Fibroblast of gingiva (primary cell): ENCODE results near the gene SPON2.

Source experiments
- DNase-seq: peaks from one replicate; pipeline ENCODE4 v3.0.0-alpha.2; 2011; ENCODE audit warnings: low read depth

SPON2 gene

DNA sequence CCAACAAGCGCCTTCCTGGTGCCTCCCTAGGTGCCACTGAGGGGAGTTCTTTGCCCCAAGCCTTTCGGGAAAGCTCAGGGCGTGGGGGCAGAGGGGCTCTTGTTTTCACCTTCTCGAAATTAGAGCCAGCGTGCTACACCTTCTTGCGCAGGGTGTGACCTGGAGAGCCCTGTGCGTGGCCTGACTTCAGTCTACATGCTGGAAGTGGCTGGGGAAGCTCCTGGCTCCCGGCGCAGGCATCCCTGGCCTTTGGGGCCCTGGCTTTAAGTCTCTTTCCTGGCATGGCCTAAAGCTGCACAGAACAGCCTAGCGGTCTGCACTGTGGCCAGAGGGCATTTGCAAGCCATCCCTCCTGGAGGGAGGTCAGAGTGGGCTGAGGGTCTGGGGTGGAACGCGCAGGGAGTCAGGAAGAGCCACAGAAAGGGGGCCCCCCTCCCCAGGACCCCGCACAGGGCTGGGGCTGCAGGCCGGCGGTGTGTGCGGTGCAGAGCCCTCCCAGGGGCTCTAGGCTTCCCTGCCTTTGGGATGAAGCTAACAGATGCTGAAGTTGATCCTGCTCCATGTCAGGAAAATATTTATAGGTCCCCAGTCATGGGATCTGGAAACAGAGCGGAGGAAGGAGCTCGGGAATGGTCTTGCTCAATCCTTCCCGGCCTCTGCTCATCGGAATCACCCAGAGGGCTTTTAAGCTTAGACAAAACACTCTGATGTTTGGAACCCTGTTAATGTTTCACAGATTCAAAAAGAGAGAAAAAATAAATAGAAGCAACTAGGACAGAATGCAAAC, 781 bp upstream of the SPON2 start:
- DNase-seq: peak; percentile 89

DNA sequence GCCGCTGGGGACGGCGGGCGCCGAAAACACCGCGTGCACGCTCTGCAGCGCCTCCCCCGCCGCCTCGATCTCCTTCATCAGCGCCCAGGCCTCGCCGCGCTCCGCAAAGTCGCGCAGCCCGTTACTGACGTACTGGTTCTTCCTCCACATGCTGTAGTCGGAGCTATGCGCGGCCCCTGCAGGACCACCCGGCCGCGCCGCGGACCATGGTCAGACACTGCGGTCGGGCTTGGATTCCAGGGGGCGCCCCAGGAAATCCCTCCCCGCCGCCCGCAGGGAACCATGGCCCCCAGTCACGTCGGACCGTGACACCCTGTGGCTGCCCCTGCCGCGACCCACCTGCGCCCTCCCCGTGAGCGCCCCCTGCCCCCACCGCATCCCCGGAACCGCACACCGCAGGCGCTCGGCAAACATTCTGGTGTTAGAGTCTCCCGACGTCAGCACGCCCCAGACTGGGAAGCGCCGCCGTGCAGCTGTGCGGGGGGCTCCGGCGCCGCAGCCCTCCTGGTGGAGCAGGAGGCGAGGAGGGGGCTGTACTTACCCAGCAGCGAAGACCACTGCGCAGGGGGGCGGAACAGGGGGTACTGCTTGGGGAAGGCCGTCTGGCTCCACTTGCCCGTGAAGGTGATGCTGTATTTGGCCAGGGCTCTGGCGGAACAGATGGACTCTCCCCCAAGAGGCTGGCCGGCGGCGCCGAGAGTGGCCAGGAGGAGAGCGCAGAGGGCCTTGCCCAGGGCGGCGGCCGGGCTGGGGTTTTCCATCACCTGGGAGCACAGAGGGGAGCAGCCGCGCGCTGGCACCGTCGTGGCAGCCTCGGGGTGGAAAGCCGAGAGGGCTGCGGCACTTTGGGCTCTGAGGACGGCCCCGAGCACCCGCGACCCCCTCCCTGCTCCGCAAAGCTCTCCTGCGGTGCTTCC, 814 bp downstream of the SPON2 start:
- no peak for DNase-seq

DNA sequence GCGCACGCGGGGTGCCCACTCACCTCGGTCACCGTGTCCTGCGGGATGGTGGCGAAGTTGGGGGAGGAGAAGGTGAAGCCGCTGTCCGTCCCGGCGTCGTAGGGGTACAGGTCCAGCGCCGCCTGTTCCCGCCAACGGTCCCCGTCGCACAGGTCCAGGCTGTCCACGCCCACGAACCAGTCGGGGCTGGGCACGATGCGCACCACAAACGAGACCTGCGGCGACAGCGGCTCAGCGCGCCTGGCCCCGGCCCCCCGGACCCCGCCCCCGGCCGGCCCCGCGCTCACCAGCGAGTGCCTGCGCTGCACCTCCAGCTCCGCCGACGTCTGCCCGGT, 1.4 kb downstream of the SPON2 start:
- DNase-seq: no peak

DNA sequence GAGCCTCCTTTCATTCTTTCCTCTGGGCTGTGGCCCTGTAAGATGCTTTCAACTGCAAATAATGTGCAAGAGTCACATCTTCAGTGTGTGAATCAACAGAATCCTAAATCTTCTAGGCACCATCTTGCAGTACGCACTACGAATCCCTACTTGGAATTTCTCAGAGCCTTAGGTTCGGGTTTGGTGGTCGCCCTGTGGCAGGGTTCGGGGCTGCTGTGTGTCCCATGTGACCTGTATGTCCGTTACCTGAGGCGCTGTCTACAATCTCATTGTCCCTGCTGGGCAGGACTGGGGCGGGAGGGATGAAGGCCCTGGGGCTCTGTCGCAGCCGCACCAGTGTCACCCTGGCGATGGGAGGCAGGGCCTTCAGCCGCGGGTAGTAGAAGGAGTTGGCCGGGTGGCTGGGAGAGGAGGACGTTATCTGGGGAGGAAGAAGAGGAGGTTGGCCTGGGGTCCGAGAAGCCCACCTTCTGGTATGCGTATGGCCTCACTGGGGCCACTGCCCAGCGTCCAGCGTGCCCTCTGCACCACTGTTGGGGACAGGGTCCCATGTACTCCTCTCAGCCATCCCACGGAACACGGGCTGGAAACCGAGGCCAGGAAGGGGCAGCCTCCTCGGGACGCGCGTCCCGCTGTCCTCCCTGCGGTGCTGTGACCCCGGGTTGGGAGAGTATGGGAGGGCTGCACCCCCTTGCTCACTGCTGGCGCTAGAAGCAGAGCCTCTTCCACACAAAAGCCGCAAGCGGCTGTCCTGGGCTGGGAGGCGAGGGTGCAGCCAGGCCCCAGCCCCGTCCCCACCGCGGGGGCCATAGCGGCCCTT, 2.0 kb downstream of the SPON2 start:
- DNase-seq: no peak

DNA sequence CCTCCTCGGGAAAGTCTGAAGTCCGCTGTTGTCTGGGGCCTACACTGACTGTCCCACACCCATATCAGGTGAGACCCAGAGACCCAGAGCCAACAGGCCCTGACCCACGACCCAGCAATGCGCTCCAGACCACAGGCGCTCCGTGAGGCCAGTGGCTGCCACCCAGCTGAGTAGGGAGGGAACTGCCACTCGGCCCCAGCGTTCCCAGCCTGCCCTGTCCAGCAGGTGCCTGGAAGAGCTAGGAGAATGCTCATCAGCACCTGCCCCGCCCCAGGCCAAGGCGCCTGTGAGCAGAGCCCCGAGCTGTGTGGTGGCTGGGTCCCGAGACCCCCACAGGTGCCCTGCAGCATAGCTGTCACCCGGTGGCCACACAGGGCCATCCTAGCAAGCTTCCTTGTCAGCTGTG, 2.7 kb downstream of the SPON2 start:
- no peak for DNase-seq

DNA sequence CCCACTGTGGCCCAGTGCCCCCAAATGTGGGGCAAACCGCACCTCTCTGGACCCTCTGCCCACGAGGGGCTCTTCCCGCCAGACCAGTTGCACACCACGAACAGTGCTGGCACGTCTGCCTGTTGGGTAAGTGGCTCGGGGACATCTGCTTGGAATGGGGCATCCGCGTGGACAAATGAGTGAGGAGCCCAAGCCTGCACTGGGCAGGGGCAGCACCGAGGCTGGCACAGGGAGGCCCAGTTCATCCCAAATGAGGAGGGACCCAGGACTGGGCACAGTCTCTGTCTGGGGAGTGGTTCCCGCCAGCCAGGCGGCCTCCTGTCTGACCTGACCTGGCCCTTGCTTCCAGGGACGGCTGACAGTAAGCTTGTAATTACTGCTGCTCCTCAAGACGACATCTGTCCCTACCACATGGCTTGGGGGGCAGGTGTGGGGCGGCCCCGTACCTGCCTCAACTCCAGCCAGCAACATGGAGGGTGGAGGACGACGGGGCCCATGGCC, 3.2 kb downstream of the SPON2 start:
- DNase-seq: no peak

DNA sequence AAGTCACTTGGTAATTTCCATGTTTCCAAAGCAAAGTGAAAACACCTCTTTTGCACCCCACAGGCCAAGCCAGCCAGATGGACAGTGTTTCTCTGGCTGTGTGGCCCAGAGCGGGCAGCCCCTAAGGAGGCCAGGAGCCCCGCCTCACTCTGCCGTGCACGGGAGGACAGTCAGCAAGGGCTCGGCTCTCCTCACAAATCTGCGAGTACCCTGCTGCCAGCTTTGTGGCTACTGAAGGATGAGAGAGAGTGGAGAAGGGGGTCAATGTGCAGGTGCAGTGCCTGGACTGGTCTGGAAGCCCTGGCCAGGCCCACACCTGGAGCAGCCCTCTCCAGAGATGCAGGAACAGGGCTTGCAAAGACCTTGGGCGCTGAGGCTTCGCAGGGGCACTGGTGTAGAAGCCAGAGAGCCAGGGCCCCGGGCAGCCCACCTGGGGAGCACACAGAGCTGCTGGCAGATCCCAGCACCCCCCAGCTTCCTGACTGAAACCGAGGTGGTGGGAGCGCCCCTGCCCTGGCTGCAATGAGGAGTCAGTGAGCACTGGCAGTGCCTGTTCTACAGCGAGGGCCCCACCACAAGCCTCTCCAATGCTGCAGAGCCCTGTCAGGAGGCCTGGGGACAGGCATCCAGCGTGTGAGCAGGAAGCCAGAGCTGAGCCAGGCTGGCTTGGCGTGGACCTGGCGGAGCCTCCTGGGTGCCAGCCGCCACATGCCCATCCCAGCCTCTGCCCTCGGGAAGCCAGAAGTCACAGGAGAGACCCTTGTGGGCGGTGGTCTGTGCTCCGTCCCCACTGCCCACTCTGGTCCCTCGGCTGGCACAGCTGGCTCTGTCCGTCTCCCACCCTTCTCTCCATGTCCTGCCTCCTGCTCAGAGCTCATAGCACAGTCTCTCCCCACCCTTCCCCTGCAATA, 3.9 kb downstream of the SPON2 start:
- no peak for DNase-seq

DNA sequence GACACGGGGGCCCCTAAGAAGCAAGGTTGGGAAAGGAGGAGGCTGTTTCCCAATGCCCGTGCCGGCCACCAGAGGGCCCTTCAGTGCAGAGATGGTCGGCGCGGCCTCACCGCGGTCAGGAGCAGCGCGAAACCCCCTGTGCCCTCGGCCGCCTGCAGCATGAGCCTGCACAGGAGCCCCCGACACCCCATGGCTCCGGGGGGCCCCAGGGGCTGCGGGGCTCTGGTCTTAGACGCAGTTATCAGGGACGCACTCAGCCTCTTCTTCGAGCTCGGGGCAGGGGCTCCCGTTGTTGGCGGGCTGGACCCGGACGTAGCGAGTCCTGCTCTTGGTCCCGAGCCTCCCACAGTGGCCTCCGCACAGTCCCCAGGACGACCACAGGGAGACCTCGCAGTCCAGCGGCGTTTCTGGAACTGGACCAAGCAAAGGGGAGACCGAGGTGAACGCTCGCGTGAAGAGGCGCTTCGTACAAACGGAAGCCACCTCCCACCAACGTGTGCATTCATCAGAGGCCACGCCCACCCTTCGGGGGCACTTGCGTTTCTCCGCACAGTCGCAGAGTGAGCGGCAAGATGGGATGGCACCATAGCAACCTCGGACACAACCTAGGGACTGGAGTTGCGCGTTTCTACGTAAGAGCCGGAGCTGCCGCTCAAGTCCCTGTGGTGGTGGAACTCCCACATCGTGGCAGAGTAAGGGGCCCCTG, 5.0 kb downstream of the SPON2 start:
- DNase-seq: peak; percentile 78

DNA sequence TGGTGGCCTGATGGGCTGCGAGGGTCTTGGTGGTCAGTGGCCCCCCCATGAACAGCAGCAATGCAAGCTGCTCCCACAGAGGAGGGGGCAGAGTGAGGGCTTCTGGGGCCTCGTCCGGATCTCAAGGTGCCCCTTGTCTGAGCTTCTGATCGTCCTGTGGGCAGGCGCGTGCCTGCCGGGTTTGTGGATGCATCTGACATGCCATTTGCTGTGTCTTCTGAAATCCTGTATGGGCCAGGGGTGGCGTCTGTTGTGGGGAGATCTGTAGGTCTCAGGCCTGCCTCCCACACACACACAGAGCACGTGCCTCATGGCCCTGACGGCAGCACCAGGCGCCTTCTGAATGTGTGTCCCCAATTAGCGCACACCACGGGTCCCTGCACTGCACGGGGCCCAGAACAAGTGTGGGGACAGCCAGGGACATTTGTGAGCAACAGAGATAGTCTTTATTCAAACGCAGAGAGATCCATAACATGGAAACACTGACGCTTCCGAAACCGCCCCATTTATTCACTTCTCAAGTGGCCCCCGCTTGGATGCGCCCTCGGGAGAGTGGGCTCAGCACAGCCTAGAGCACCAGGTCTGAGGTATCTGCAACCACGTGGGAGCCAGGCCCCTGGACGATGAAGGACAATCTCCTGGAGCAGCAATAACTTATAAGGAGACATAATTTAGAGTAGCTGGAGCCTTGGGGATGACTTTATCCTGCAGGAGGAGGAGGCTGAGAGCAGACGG, 5.7 kb downstream of the SPON2 start:
- DNase-seq: no peak

DNA sequence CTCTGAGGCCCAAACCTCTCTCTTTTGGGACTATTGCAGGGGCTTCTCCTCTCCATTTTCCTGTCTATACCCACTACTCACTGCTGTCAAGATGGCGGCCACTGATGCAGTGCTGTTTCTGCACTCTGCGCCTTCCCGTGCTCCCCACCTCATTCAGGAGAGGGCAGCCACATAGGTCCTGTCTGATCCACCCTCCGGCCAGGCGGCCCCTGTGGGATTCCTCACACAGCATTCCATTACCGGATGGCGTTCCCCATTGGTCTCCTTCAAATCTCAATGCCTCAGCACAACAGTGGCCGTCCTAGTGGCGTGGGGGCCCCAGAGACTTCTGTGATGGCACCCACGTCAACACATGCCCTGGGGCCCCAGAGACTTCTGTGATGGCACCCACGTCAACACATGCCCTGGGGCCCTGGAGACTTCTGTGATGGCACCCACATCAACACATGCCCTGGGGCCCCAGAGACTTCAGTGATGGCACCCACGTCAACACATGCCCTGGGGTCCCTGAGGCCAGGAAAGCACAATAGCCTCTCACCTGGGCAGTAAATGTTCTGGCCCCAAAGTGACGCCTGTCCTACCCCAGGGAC, 7.3 kb downstream of the SPON2 start:
- DNase-seq: no peak

DNA sequence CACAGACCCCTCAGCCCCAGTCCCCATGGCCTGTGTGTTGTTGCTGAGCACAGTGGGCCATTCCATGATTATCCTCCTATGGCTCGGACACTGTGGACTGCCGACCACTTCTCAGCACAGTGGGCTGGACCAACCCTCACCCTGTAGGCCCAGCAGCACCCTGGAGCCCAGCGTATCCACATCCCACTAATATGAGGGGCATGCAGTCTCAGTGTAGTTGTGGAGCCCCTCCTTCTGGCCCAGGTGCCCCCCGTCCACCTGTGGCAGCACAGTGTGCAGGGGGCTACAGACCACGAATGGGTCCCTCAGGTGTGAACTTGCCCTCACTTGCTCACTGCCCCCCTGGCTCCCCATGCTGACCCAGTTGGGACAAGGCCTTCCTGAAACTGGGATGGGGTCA, 7.9 kb downstream of the SPON2 start:
- no peak for DNase-seq

DNA sequence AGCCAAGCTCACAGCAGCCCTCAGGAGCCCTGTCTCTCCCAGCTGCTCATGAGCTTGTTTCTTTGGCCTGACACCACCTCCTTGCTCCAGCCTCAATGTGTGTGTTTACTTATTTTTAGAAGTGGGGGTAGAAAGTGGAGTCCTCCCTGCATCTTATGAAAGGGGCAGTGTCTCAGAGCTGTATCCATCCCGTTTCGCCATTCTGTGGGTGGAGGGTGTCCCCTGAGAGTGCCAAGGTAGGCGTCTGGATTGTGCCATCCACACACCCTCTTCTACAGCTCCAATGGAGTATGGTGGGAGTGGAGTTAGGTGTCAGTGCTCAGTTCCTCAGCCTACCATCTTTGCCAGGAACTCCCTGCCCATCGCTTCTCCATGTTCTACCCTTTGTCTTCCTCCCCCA, 8.3 kb downstream of the SPON2 start:
- DNase-seq: no peak

DNA sequence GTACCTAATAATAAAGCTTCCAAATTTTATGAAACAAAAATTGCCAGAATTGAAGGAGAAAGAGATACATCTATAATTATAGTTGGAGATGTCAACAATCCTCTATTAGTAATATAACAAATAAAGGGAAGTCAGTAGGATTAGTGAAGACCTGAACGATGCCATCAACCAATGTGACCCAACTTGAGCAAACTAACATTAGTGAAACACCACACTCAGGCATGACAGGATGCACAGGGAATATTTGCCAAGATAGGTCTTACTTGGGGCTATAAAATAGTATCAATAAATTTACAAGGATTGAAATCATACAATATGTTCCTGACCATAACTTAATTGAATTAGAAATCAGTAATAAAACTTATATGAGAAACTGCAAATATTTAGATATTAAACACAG, 12.0 kb downstream of the SPON2 start:
- DNase-seq: no peak

DNA sequence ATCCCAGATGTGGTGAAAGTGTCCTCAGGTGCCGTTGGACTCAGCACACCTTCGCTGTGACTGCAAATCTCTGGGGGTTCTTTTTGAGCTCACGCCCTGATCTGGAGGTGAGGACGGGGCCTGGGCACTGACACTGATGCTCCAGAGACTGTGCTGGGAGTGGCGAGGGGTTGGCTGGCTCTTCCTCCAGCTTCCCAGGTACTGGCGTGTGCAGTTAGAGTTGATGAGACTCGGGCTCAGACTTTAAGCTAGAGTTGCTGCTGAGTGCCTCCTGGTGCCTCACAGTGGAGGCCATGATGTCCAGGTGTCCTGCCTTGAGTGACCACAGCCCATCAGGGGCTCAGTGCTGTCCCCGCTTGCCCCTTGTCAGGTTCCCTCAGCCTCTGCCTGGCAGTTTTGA, 16.3 kb downstream of the SPON2 start:
- no peak for DNase-seq

DNA sequence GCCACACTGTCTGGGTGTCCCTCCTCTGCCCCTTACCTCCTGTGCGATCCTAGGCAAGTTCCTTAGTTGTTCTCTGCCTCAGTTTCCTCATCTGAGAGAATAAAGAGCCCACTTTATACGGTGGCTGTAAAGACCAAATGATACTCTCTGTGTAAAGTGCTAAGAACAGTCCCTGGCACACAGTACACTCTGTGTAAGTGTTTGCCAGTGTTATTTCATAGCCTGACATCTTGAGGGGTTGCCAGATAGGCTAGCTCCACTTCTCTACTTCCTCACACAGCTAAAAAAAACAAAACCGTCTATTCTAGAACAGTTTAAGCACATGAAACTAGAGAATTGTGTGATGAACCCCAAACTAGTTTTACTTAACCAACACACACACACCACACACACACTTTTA, 17.1 kb downstream of the SPON2 start:
- DNase-seq: no peak

DNA sequence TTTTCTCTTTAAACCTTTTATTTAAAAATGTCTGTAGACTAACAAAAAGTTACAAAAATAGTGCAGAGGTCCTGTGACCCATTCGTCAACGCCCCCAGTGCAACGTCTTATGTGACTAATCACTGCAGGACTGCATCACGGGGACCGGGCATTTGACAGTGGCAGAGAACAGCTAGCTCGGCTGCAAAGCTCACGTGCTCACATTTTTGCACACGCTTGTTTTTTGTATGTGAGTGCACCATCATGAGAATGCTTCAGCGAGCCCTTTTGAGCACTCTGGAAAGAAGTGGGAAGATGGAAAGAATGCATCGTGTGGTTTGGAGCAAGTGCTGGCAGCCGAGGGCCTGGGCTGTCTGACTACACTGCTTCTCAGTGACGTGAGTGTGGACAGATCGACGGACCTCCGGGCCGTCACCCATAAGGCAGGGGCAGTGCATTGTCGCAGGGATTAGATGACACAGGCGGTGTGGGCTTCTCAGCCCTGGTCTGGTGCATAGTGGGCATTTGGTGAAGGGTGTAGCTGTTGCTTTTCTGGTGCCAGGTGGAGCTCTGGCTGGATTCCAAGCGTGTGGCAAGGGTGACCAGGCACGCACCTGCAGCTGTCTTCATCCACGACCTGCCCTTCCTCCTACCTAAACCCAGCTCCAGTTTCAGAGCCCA, 17.7 kb downstream of the SPON2 start:
- DNase-seq: peak; percentile 43

DNA sequence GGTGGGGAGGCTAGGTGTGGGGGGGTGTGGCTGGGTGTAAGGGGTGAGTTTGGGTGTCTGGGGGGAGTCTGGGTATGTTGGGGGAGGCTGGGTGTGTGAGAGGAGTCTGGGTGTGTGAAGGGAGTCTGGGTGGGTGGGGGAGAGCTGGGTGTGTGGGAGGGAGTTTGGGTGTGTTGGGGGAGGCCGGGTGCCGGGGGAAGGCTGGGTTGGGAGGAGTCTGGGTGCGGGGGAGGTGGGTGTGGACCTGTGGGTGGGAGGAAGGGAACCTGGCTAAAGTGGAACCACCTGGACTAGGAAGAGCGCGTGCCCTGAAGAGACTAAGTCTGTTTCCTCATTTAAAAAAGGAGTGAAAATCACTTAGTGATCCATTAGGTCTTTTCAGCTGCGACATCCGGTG, 18.3 kb downstream of the SPON2 start:
- DNase-seq: no peak

DNA sequence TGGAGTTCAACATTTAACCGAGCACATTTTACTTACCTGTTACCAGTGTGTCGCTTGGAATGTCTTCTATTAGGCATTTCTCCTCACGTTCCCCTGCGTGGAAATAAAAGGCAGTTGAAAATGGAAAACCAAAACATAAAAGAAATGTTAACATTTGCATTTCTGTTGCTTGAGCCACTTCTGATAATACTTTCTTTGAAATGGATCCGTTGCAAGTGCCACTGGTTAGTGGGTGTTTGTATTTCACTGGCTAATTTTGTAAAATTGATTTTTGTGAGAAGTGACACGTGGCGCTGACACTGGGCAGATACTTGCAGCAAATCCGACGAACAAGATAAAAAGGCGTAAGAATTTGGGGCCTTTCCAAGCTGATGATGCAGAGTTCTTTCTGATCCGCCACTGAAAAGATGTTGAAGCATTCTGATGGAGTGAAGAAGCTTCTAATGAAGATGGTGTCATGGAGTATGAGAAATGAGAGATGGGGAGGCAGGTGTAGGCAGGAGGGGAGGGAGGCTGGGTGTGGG, 18.8 kb downstream of the SPON2 start:
- DNase-seq: no peak

DNA sequence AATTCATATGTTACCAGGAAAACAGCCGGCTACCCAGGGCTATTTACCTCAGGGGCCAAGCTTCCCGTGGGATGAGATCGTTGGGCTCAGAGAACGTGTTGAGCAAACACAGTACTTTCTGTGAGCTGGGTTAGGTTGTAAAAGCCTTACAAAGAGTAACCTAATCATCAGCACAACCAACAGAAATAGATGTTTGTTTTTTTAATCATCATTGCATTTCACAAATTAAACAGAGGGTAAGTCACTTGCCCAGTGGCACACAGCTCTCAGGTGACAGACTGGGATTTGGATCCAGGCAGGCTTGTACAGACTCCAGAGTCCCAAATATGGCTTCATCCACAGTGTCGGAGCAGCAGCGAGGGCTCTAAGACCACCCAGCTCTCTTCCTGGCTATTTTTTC, 20.1 kb downstream of the SPON2 start:
- DNase-seq: no peak
